Breast epithelium (tissue), 4 donors: ENCODE measurements around the gene WNT11. TPM values are rescaled to one million over a fixed set of nuclear protein-coding genes. Genes with fewer than 3 reads are reported as not detected.

Source experiments
- DNase-seq, 2 donors: peaks; one replicate each; pipeline ENCODE4 v3.0.0-alpha.2; 2019; ENCODE audit warnings: low spot score in 2 of 2
- H3K27ac ChIP-seq, 2 donors: fragments of 200-600 bp; sonication (generic) in 1 of 2; one replicate each; pipeline ENCODE4 v1.5.1; 2016 to 2019; ENCODE audit warnings: mild to moderate bottlenecking in 1 of 2
- H3K27me3 ChIP-seq, 2 donors: fragments of 200-600 bp; sonication (generic) in 1 of 2; one replicate each; pipeline versions ENCODE4 v1.5.1 to v1.6.0; 2017 to 2019; ENCODE audit warnings: control low read depth in 1 of 2, mild to moderate bottlenecking in 1 of 2
- H3K36me3 ChIP-seq: fragments of 200-600 bp; one replicate; pipeline ENCODE4 v1.5.1; 2019
- H3K4me1 ChIP-seq, 2 donors: fragments of 200-600 bp; sonication (generic); one replicate each; pipeline ENCODE4 v1.5.1; 2016 to 2019; ENCODE audit warnings: control low read depth in 1 of 2
- H3K4me3 ChIP-seq, 3 donors: fragments of 200-600 bp; sonication (generic); 1 replicate in 2 of 3; 2 replicates in 1 of 3; pipeline ENCODE4 v1.5.1; 2016 to 2019; ENCODE audit warnings: mild to moderate bottlenecking in 3 of 3, moderate library complexity in 2 of 3
- H3K9me3 ChIP-seq, 2 donors: fragments of 200-600 bp; sonication (generic) in 1 of 2; one replicate each; pipeline ENCODE4 v1.5.1; 2016 to 2019; ENCODE audit warnings: control low read depth in 1 of 2
- CTCF ChIP-seq, 3 donors: fragments of 450-650 bp; IDR thresholded peaks; one replicate each; pipeline ENCODE4 v1.5.1; 2016 to 2017; ENCODE audit warnings: antibody characterized with exemption in 3 of 3, mild to moderate bottlenecking in 3 of 3, moderate library complexity in 3 of 3
- POLR2A ChIP-seq: fragments of 450-650 bp; IDR thresholded peaks from one replicate; pipeline ENCODE4 v1.6.1; 2016; ENCODE audit warnings: antibody characterized with exemption, mild to moderate bottlenecking, moderate library complexity
- POLR2AphosphoS5 ChIP-seq, 3 donors: sonication (generic); formaldehyde crosslinking; IDR thresholded peaks; one replicate each; pipeline ENCODE4 v1.6.1; 2017; ENCODE audit warnings: antibody characterized with exemption in 3 of 3
- intact Hi-C: fragments of 100-400 bp; cut with DNase I; formaldehyde crosslinking; loops from one replicate; pipeline ENCODE4 v1.15.1; 2023; ENCODE audit warnings: low total_unique reads
- total RNA-seq, 3 donors: library from RNA; depleted of rRNA; stranded (reverse); fragments of >200 nt; gene quantifications; one replicate each; pipeline ENCODE4 v1.1.0, GENCODE V29; 2016

Gene WNT11
- total RNA-seq, 3 donors from 2014 or later: 7.0 to 70.6 (median 17.7) TPM

GRCh38 chr11:76234416-76235232 lies 28.3 kb upstream of the WNT11 start:
- intact Hi-C loops: no loop called here
- Histone ChIP-seq H3K27ac (peak overlapping the region; percentile 88 to 95), H3K27me3 (no peaks in the 10 kb centered on the region), H3K9me3 (no peaks in the 10 kb centered on the region), H3K36me3 (no peaks in the 10 kb centered on the region), H3K4me3 (peak overlapping the region; percentile 74 to 93 (median 87)), H3K4me1 (no peaks in the 10 kb centered on the region)
- DNase-seq: peak in 1 of 2 donors; percentile 52
- TF ChIP-seq POLR2AphosphoS5 (IDR thresholded peaks at IDR 0.05) (peak in 1 of 3 donors; percentile 35), CTCF (IDR thresholded peaks at IDR 0.05) (no peak)

GRCh38 chr11:76234021-76234415 lies 27.7 kb upstream of the WNT11 start:
- Histone ChIP-seq H3K27ac (peak overlapping the region; percentile 88 to 95), H3K4me1 (no peaks in the 10 kb centered on the region), H3K36me3 (no peaks in the 10 kb centered on the region), H3K27me3 (no peaks in the 10 kb centered on the region), H3K4me3 (peak overlapping the region; percentile 74 to 93 (median 87)), H3K9me3 (no peaks in the 10 kb centered on the region)
- DNase-seq: no peak
- intact Hi-C loops: no loop called here
- TF ChIP-seq POLR2A: no peak
- TF ChIP-seq POLR2AphosphoS5 (IDR thresholded peaks at IDR 0.05): no peak
- TF ChIP-seq CTCF (IDR thresholded peaks at IDR 0.05): no peak

- no peaks in the 10 kb centered on the region for H3K36me3 ChIP-seq
- TF ChIP-seq POLR2A (no peak), POLR2AphosphoS5 (IDR thresholded peaks at IDR 0.05) (no peak), CTCF (IDR thresholded peaks at IDR 0.05) (no peak)
- H3K27ac ChIP-seq: peak overlapping the region; percentile 88 to 95
- H3K9me3 ChIP-seq: no peaks in the 10 kb centered on the region
- no peak overlapping the region for H3K4me3 ChIP-seq
- DNase-seq: no peak
- no peaks in the 10 kb centered on the region for H3K4me1 ChIP-seq
- intact Hi-C loops: no loop called here
- no peaks in the 10 kb centered on the region for H3K27me3 ChIP-seq
Observed at GRCh38 chr11:76233196-76233921, 27.1 kb upstream of the WNT11 start.

- no peak for TF ChIP-seq CTCF (IDR thresholded peaks at IDR 0.05)
- no peak for TF ChIP-seq POLR2A
- no peak for TF ChIP-seq POLR2AphosphoS5 (IDR thresholded peaks at IDR 0.05)
- no peak for DNase-seq
- Histone ChIP-seq H3K27me3 (no peaks in the 10 kb centered on the region), H3K9me3 (no peaks in the 10 kb centered on the region), H3K4me3 (no peak overlapping the region), H3K36me3 (no peaks in the 10 kb centered on the region), H3K27ac (no peak overlapping the region), H3K4me1 (no peaks in the 10 kb centered on the region)
- intact Hi-C loops: no loop called here
Observed at GRCh38 chr11:76232026-76232665, 25.8 kb upstream of the WNT11 start.
